ENCODE measurements around the gene MCF2L. TPM values are rescaled to one million over a fixed set of nuclear protein-coding genes. Genes with fewer than 3 reads are reported as not detected.
"Not testable (repeated sequence)": the region's sequence is repeated elsewhere in the genome, so short reads cannot be mapped to it uniquely, and the experiment has no call there.

Gene MCF2L
- total and polyA plus RNA-seq, 2 donors, result 15.3 to 31.7 TPM

DNA sequence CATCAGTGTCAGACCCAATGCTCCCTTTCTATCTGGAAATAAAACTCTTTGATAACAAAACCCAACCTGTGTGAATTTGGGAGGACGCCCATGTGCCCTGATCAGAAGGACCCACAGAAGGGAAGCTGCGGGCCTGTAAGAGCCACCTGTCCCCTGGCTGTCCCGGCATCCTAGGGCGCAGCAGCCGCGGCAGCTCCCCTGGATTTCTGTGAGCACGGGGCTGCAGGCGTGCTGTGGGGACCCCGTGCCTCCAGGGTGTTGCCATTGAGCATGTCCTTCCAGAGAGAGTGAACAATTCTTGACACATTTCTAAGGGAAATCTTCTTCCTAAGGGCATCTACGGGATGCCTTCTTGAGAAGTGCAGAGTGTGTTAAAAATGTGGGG is 60.0 kb downstream of the MCF2L start:
- Histone ChIP-seq H3K27ac (ENCODE audit: low read depth) (no peak overlapping the region), H3K36me3 (ENCODE audit: insufficient read depth) (no peaks in the 10 kb centered on the region), H3K4me1 (ENCODE audit: insufficient read depth) (no peaks in the 10 kb centered on the region), H3K4me3 (ENCODE audit: low read depth, low read length) (no peak overlapping the region)
- 87% methylated on average over 10 of the region's 10 CpGs for WGBS
- no peak for DNase-seq (ENCODE audit: extremely low spot score)

DNA sequence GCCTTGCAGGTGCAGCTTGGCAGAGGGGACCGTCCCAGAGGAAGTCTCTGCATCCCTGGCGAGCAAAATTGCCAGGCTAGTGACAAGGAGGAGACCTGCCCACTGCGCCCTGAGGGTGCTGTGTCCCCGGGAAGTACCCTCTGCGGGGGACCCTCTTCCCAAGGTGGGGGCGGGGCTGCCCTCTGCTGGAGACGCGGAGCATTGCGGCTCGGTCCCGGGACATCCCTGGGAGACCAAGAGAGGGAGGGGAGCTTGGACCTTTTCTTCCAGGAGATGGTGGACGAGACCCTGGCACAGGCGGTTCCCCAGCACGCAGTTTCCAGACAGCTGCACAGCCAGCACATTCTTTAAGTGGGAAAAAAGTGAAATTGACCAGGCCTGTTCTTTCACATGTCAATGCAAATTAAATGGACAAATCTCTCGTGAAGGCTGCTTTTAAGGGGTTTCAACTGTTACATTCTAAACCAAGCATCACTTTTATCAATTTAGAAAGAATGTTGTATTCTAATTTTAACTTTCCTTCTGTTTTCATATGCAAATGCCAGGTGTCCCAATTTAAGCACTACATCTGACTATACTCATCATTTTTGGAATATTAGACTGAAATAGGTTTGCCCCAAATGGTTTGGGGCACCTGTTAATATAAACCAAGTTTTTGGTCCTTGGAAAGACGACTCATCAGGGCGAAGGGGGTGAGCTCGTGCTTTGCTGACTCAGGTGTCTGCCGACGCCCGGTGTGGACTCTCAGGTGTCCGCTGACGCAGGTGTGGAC is 60.7 kb downstream of the MCF2L start:
- Histone ChIP-seq H3K36me3 (ENCODE audit: insufficient read depth) (no peaks in the 10 kb centered on the region), H3K4me3 (ENCODE audit: low read depth, low read length) (no peak overlapping the region), H3K27ac (ENCODE audit: low read depth) (no peak overlapping the region), H3K4me1 (ENCODE audit: insufficient read depth) (no peaks in the 10 kb centered on the region)
- WGBS, result 36% methylated on average over 23 of the region's 23 CpGs
- no peak for DNase-seq (ENCODE audit: extremely low spot score)

DNA sequence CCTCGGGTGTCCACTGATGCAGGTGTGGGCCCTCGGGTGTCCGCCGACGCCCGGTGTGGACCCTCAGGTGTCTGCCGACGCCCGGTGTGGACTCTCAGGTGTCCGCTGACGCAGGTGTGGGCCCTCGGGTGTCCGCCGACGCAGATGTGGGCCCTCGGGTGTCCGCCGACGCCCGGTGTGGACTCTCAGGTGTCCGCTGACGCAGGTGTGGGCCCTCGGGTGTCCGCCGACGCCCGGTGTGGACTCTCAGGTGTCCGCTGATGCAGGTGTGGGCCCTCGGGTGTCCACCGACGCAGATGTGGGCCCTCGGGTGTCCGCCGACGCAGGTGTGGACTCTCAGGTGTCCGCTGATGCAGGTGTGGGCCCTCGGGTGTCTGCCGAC is 61.2 kb downstream of the MCF2L start:
- DNase-seq (ENCODE audit: extremely low spot score); H3K36me3 ChIP-seq (ENCODE audit: insufficient read depth); H3K27ac ChIP-seq (ENCODE audit: low read depth); H3K4me3 ChIP-seq (ENCODE audit: low read depth, low read length); H3K4me1 ChIP-seq (ENCODE audit: insufficient read depth): not testable (repeated sequence)
- WGBS, result 93% methylated on average over 38 of the region's 38 CpGs

DNA sequence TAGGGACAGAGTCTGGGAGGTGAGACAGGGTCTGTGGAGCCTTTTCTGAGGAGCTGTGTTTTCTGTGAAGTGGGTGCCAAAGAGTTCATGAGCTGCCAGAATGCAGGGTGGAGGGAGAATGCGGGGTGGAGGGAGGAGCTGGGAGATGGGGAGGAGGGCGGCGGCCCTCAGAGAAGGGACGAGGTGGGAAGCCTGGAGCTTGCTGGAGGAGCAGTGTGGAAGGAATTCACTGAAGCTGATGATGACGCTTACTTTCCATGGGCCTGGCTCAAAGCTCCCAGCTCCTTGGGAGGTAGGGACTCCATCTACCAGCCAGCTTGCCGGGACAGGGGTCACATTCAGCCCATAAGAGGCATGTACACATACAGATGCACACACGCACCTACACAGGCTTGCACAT is 62.5 kb downstream of the MCF2L start:
- Histone ChIP-seq H3K4me3 (ENCODE audit: low read depth, low read length) (no peak overlapping the region), H3K27ac (ENCODE audit: low read depth) (no peak overlapping the region), H3K36me3 (ENCODE audit: insufficient read depth) (no peaks in the 10 kb centered on the region), H3K4me1 (ENCODE audit: insufficient read depth) (no peaks in the 10 kb centered on the region)
- 54% methylated on average over 7 of the region's 7 CpGs for WGBS
- DNase-seq (ENCODE audit: extremely low spot score), result no peak

DNA sequence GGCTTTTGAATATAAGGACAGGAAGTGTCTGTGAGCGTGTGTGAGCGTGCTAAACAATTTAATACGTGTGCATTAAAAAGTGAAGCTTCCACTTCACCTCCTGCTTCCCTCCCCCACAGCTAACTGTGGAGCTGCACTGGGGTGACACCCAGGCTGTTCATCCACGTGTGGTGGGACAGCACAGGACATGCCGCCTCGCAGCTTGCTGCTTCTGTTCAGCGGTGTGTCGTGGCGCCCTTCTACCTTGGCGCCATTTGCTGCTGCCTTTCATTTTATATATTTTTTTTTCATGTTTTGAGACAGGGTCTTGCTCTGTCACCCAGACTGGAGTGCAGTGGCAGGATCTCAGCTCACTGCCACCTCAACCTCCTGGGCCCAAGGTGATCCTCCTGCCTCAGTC is 63.3 kb downstream of the MCF2L start:
- no peak overlapping the region for H3K4me3 ChIP-seq (ENCODE audit: low read depth, low read length)
- WGBS, result 81% methylated on average over 10 of the region's 10 CpGs
- H3K27ac ChIP-seq (ENCODE audit: low read depth), result no peak overlapping the region

DNA sequence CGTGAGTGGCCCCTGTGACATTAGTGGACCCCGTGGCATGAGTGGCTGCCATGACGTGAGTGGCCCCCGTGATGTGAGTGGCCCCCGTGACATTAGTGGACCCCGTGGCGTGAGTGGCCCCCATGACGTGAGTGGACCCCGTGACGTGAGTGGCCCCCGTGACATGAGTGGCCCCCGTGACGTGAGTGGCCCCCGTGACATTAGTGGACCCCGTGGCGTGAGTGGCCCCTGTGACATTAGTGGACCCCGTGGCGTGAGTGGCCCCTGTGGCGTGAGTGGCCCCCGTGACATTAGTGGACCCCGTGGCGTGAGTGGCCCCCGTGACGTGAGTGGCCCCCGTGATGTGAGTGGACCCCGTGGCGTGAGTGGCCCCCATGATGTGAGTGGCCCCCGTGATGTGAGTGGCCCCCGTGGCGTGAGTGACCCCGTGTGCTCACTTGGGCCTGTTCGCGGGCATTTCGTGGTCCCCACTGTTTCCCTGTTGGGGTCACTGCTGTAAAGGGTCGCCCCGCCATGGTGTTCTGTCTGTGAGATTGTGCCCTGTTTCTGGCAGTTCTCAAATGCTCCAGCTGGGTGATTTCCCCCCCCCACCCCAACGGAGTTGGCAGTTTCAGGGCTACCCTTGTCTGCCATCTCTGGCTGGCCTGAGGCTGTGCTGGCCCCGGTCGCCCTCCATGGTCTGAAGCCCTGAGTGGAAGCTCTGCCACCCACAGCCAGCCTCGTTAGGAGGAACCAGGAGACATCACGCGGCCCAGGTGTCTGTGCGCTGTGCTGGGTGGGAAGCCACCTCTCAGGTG is 64.2 kb downstream of the MCF2L start:
- H3K36me3 ChIP-seq (ENCODE audit: insufficient read depth), result no peaks in the 10 kb centered on the region
- no peak overlapping the region for H3K4me3 ChIP-seq (ENCODE audit: low read depth, low read length)
- WGBS, result 95% methylated on average over 43 of the region's 43 CpGs
- H3K27ac ChIP-seq (ENCODE audit: low read depth), result no peak overlapping the region
- no peaks in the 10 kb centered on the region for H3K4me1 ChIP-seq (ENCODE audit: insufficient read depth)
- DNase-seq (ENCODE audit: extremely low spot score), result no peak

More for the DNA sequence above, 63.3 kb downstream of the MCF2L start:
- Histone ChIP-seq H3K36me3 (ENCODE audit: insufficient read depth) (no peaks in the 10 kb centered on the region), H3K4me1 (ENCODE audit: insufficient read depth) (no peaks in the 10 kb centered on the region)
- DNase-seq (ENCODE audit: extremely low spot score), result no peak

DNA sequence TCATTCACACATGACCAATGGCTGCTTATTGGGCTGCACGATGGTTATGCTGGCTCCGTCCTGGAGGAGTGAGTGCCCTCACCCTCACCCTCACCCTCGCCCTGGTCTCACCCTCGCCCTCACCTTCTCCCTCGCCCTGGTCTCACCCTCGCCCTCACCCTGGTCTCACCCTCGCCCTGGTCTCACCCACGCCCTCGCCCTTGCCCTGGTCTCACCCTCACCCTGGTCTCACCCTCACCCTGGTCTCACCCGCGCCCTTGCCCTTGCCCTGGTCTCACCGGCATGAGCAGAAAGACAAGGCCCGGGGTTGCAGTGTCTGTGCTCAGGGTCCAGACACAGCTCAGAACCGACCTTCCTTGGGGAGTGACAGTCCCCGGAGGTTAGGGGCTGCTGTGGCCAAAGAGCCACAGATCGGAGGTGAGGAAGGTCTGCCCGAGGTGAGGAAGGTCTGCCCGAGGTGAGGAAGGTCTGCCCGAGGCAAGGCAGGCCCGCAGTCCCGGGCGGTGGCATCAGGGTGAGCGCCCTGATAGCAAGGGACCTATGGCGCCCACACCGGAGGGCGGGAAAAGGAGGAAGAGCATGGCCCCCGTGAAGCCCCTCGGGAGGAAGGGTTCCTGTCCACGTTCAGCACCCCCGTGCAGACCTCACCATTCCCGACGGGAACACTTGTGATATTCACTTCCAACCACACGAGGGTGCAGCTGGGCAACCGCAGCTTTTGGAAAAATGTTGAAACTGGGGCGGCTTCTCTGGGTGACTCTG is 65.6 kb downstream of the MCF2L start:
- 65% methylated on average over 35 of the region's 35 CpGs for WGBS
- no peak for DNase-seq (ENCODE audit: extremely low spot score)
- Histone ChIP-seq H3K36me3 (ENCODE audit: insufficient read depth) (no peaks in the 10 kb centered on the region), H3K4me3 (ENCODE audit: low read depth, low read length) (no peak overlapping the region), H3K4me1 (ENCODE audit: insufficient read depth) (no peaks in the 10 kb centered on the region), H3K27ac (ENCODE audit: low read depth) (no peak overlapping the region)

DNA sequence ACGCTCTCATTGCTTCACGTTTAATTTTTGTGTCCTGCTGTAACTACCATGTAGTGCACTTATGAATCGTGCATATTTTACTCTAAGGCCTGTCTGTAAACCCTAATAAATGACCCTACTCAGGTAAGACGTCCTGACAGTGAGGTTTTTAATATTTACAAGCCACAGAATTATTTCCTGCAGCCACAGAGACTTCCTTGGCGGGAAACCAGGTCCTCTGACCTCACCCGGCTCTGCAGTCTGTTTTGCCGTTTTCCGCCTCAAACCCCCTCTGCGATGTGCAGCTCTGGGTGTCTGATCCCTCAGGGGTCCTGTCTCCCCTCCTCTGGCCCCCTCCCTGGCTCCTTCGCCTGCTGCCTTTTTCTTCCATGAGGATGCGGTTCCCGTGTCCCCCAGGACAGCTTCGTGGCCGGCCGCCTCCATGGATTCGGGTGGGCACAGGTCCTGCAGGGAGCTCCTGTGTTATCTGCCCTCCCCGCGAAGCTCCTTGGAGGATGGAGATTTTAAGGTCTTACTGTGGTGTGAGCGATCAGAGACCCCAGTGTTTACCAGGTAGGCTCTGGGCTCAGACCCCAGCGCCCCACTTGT is 66.3 kb downstream of the MCF2L start:
- H3K36me3 ChIP-seq (ENCODE audit: insufficient read depth), result no peaks in the 10 kb centered on the region
- no peaks in the 10 kb centered on the region for H3K4me1 ChIP-seq (ENCODE audit: insufficient read depth)
- 53% methylated on average over 20 of the region's 20 CpGs for WGBS
- no peak overlapping the region for H3K4me3 ChIP-seq (ENCODE audit: low read depth, low read length)
- DNase-seq (ENCODE audit: extremely low spot score), result no peak
- no peak overlapping the region for H3K27ac ChIP-seq (ENCODE audit: low read depth)

DNA sequence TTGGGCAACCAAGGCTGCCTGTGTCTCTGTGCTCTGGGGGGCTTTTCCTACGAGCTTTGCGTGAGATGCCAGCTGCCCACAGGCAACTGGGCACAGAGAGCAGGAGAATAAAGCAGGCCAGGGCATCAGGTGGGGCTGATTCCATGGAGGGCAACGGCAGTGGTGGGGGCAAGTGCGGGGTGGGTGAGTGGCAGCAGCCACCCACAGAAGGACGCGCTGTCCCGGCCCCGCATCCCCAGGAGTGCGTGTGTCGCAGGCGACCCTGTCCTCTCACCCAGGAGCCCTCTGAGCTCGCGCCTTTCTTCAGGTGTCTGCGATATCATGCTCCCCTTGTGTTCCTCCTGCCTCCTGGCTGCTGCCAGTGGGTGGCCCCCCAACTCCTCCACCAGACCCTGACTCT is 67.4 kb downstream of the MCF2L start:
- no peak overlapping the region for H3K27ac ChIP-seq (ENCODE audit: low read depth)
- no peaks in the 10 kb centered on the region for H3K4me1 ChIP-seq (ENCODE audit: insufficient read depth)
- WGBS, result 97% methylated on average over 14 of the region's 14 CpGs
- no peak overlapping the region for H3K4me3 ChIP-seq (ENCODE audit: low read depth, low read length)
- H3K36me3 ChIP-seq (ENCODE audit: insufficient read depth), result no peaks in the 10 kb centered on the region
- DNase-seq (ENCODE audit: extremely low spot score), result no peak

DNA sequence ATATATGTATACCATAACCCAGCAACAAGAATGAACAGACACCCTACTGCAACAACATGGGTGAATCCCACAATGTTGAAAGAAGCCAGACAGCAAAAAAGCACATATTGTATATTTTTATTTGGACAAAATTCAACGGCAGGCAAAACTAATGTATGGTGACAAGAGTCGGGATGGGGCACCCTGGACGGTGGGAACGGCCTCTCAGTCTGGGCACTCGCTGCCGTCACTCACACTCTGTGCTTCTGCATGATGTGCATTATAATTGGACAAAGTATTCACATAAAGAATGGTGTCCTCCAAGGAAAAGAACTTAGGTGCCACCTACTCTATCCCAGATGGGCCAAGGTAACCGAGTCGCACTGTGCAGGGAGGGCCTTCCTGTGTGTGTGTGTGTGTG is 71.0 kb downstream of the MCF2L start:
- DNase-seq (ENCODE audit: extremely low spot score), result no peak
- Histone ChIP-seq H3K36me3 (ENCODE audit: insufficient read depth) (no peaks in the 10 kb centered on the region), H3K4me1 (ENCODE audit: insufficient read depth) (no peaks in the 10 kb centered on the region), H3K4me3 (ENCODE audit: low read depth, low read length) (no peak overlapping the region), H3K27ac (ENCODE audit: low read depth) (no peak overlapping the region)
- 80% methylated on average over 8 of the region's 8 CpGs for WGBS

DNA sequence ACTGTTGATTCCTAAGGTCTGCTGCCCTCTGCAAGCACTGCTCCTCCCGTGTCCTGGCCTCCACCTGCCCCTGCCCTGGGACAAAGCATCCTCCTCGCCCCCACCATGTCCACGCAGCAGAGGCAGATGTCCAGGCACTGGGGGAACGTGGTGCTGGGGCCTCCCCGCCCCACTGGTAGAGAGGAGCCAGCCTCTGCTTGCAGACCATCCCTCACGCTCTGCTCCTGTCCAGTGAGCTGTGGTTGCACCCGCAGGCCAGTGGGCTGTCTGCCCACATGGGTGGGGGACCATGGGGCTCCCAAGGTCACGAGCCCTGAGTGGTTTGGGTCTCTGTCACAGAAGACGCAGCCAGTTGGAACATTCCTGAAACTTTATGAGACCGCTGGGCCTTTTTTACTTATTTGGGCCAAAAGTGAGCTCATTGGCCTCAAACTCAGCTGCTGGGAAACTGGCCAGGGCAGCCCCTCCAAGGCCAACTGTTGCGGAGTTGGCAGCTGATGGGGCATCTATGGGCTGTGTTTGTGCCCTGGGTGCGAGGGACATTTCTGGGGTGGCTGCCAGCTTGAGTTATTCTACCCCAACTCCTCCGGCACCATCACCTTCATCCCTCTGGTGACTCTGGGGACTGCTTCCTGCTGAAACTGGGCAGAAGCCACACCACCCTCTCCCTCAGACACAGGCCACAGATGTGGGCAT is 71.7 kb downstream of the MCF2L start:
- Histone ChIP-seq H3K27ac (ENCODE audit: low read depth) (no peak overlapping the region), H3K36me3 (ENCODE audit: insufficient read depth) (no peaks in the 10 kb centered on the region), H3K4me1 (ENCODE audit: insufficient read depth) (no peaks in the 10 kb centered on the region), H3K4me3 (ENCODE audit: low read depth, low read length) (no peak overlapping the region)
- DNase-seq (ENCODE audit: extremely low spot score), result no peak
- WGBS, result 57% methylated on average over 13 of the region's 13 CpGs

DNA sequence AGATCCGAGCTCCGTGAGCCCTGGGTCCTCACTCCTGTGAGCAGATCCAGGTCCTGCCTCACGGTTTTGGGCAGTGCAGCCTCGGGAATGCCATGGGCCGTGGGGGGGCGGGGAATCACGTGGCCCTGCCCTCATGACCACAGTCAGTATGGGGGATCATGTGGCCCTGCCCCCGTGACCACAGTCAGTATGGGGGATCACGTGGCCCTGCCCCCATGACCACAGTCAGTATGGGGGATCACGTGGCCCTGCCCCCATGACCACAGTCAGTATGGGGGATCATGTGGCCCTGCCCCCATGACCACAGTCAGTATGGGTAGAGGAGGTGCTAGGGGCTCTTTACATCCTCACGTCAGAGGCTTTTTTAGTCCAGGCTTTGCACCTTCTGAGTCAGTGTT is 72.3 kb downstream of the MCF2L start:
- Histone ChIP-seq H3K27ac (ENCODE audit: low read depth) (no peak overlapping the region), H3K4me1 (ENCODE audit: insufficient read depth) (no peaks in the 10 kb centered on the region), H3K36me3 (ENCODE audit: insufficient read depth) (no peaks in the 10 kb centered on the region), H3K4me3 (ENCODE audit: low read depth, low read length) (no peak overlapping the region)
- DNase-seq (ENCODE audit: extremely low spot score), result no peak
- WGBS, result 70% methylated on average over 11 of the region's 11 CpGs

DNA sequence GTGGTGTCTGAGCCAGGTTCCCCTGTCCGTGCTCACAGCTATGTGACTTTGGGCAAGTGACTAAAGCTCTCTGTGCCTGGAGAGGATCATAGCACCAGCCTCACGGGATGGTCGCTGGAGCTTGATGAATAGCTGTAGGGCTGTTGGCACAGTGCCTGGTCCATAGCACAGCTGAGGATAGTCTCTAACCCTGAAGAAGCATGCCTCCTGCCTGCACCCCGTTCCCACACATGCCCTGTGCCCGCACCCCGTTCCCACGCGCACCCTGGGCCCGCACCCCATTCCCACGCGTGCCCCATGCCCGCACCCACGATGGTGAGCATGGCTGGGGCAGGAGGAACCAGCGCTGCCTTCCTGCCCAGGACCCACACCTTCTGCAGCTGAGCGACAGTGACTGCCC is 72.9 kb downstream of the MCF2L start:
- Histone ChIP-seq H3K4me1 (ENCODE audit: insufficient read depth) (no peaks in the 10 kb centered on the region), H3K36me3 (ENCODE audit: insufficient read depth) (no peaks in the 10 kb centered on the region), H3K4me3 (ENCODE audit: low read depth, low read length) (no peak overlapping the region), H3K27ac (ENCODE audit: low read depth) (no peak overlapping the region)
- no peak for DNase-seq (ENCODE audit: extremely low spot score)
- WGBS, result 78% methylated on average over 15 of the region's 15 CpGs

All from urinary bladder (tissue), 4 donors.